GM19351 (cell line): ENCODE measurements around the gene PHACTR4.
"Not testable (repeated sequence)": the region's sequence is repeated elsewhere in the genome, so short reads cannot be mapped to it uniquely, and the experiment has no call there.

Experiments used
- ATAC-seq: cut with Tn5 transposase; IDR thresholded peaks from one replicate; pipeline ENCODE4 v1.9.1; 2021; ENCODE audit warnings: mild to moderate bottlenecking, moderate library complexity; ENCODE audit not compliant: unreplicated experiment

The PHACTR4 gene

DNA sequence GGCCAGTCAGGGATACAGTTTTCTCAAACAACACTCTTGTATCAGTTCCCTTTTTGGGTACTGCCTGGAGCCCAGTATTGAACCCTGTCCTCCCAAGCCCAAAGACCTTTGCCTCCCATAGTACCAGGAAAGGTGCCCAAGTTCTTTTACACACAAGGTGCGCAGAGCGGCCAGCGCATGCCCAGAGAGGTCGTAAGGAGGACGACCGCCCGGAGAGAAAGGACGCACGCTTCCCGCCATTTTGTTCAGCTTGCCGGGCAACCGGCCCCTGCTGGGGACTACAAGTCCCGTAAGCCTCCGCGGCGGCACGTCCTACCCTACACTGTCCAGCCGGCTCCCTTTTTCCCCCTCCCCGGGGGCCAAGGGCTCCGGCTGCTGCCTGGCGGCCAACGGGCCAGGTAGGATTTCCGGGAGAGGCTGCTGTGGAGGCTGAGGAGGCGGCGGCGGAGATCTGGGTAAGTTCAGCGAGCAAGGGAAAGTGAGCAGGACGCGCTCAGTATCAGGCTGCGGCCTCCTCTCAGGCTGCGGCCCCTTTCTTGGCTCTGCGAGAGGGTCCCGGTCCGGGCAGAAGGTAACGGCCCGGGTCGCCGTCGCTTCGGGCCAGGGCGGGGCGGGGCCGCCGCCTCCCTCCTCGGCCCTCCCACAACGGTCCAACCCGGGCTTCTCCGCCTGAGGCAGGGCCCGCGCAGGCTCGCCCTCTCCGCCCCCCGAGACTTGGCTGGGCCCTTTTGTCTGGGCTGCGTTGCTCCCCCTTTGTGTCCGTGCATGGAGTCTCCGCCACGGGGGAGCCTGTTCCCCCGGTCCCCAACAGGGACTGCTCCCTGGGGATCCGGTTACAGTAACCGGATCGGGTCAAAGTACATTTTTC is at the start of gene PHACTR4:
PHACTR4 (plus strand) TSS at position 370 of the 868 bp plus-strand sequence. CDS start 37,708 bp downstream, outside the sequence.
- peak; percentile 87 for ATAC-seq

DNA sequence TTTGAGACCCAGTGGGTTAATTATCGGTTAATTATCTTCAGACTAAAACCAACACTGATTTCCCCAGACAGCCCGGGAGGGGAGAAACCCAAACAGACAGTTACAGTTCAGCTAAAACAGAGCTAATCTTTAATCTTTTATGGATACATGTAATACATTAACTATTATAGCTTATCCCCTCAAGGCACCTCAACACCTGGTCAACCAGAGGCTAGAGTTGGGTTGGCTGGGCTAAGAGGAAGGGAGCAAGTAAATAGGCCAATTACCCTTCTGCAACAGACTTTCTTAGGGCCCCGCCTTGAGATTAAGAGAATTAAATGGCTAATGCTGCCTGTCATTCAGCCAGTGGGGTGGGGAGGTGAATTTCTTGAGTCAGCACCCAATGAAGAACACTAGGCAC is 47.3 kb upstream of the PHACTR4 start:
- ATAC-seq: no peak

DNA sequence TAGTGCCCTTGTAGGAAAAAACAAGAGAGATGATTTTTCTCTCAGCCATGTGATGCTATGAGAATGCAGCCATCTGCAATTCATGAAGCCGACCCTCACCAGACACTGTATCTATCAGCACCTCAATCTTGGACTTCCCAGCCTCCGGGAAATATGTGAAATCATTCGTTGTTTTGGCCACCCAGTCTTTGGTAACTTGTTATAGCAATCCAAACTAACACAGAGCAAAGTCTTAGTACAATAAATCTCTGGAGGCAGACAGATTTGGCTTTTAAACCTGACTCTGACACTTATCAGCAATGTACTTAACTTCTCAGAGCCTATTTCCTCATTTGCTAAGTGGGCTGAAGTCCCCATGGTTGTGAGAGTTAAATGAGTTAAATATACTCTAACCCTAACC is 45.8 kb upstream of the PHACTR4 start:
- no peak for ATAC-seq

DNA sequence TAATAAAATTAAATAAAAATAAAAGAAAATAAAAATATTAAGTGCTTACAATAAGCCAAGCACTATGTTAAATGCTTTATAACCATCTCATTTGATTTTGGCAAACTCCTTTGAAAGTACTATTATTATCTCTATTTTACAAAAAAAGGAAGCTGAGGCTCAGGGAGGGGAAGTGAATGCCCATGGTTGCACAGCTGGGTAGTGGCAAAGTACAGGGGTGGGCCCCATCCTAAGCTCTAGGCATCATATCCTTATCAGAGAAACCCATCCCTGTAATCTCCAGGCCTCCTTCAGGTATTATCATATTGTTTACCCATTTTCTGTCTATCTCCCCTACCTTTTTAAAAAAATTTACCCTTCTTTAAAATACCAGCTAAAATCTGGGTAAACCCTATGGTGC is 43.0 kb upstream of the PHACTR4 start:
- ATAC-seq: no peak

DNA sequence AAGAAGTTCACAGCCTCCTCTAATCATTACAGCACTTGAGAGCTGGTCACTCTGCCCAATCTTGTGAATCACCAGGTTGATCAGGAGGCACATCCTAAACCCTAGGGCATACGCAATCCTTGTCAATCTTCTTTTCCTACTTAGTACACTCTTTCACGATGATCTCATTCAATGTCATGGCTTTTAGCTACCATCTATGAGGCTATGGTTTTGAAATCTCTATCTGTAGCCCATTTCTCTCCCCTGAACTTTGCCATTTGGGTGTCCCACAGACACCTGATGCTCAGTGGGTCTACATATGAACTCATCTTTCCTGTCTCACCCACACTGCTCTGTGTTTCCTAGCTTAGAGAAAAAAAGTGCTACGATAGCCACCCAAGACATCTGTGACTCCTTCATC is 42.6 kb upstream of the PHACTR4 start:
- ATAC-seq: no peak

DNA sequence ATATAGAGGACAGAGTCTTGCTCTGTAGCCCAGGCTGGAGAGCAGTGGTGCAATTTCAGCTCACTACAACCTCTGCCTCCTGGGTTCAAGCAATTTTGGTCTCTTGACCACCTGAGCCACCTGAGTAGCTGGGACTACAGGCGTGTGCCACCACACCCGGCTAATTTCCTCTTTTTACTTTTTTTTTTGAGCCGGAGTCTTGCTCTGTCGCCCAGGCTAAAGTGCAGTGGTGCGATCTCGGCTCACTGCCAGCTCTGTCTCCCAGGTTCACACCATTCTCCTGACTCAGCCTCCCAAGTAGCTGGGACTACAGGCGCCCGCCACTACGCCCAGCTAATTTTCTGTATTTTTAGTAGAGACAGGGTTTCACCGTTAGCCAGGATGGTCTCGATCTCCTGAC is 42.1 kb upstream of the PHACTR4 start:
- not testable (repeated sequence) for ATAC-seq

DNA sequence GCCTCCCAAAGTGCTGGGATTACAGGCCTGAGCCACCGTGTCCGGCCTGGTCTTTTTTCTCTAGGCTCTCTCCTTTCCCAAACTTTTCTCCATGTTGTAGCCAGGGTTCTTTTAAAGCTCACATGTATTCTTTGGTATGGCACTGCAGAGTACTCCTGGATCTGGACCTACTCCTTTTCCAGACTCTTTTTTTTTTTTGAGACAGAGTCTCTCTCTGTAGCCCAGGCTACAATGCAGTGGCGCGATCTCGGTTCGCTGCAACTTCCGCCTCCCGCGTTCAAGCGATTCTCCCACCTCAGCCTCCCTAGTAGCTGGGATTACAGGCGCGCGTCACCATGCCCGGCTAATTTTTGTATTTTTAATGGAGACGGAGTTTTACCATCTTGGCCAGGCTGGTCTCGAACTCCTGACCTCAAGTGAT is 41.3 kb upstream of the PHACTR4 start:
- no peak for ATAC-seq

DNA sequence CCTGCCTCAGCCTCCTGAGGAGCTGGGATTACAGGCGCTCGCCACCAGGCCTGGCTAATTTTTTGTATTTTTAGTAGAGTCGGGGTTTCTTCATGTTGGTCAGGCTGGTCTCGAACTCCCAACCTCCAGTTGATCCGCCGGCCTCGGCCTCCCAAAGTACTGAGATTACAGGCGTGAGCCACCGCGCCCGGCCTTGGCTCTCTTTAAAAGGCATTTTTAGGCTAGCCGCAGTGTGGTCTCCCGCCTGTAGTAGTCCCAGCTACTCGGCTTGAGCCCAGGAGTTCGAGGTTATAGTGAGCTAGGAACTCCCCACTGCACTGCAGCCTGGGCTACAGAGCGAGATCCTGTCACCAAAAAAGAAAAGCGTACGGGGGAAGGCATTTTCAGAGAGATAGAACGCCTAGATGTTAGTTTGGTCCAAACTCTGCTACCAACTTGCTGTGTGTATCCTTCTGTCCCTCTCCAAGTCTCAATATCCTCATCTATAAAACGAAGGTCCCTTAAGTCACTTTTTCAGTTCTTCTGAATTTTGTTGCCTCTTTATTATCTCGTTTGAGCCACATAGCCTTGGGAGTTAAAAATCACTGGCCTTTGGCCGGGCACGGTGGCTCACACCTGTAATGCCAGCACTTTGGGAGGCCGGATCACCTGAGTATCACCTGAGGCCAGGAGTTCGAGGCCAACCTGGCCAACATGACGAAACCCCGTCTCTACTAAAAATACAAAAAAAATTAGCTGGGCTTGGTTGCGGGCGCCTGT is 40.0 kb upstream of the PHACTR4 start:
- ATAC-seq: no peak

DNA sequence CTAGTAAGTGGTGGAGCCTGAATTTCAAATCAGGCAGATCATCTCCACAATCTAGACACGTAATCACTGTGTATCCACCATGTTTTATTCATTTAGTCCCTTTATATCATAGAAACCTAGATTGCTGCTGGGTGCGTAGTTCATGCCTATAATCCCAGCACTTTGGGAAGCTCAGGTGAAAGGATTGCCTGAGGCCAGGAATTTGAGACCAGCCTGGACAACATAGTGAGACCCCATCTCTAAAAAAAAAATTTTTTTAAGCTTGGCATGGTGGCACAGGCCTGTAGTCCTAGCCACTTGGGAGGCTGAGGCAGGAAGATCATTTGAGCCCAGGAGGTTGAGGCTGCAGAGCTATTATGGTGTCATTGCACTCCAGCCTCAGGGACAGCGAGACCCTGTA is 30.6 kb upstream of the PHACTR4 start:
- ATAC-seq: no peak

DNA sequence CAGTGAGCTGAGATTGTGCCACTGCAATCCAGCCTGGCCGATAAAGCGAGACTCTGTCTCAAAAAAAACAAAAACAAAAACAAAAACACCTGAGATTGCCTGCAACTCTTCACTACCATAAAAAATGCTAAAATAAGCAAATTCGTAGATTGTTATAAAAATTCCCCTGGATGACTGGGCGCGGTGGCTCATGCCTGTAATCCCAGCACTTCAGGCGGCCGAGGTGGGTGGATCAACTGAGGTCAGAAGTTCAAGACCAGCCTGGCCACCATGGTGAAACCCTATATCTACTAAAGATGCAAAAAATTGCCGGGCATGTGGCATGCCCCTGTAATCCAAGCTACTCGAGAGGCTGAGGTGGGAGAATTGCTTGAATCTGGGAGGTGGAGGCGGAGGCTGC is 30.0 kb upstream of the PHACTR4 start:
- ATAC-seq: no peak

DNA sequence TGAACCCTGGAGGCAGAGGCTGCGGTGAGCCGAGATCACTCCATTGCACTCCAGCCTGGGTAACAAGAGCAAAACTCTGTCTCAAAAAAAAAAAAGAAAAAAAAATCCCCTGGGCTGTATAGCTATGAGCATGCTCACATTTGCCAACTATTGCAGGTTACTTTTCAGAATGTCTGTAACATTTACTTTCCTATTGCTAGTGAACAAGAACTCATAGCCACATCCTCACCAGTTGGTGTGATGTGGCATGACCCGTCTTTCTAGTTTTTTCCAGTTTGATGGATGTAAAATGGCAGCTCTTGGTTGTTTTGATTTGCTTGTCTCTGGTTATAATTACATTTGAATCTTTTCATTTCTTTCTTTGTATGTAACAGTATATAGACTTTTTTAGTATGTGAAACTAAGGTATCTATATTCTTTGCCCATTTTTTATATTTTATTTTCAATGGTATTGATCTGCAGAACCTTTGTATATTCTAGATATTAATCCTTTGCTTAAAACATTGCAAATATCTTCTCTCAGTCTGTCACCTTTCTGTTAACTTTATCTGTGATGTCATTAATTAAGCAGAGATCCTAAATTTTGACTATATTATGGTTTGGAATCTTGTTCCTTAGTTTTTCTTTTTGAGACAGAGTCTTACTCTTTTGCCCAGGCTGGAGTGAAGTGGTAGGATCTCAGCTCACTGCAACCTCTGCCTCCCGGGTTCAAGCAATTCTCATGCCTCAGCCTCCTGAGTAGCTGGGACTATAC is 29.1 kb upstream of the PHACTR4 start:
- ATAC-seq: no peak

DNA sequence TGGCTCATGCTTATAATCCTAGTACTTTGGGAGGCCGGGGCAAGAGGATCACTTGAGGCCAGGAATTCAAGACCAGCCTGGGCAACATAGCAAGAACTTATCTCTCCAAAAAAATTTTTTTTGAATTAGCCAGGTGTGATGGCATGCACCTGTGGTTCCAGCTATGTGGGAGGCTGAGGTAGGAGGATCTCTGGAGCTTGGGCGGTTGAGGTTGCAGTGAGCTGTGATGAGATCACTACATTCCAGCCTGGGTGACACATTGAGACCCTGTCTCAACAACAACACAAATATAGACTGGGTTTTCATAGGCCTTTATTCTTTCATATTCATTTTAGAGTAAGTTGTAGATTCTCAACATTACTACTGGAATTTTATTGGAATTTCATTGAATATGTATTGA is 27.9 kb upstream of the PHACTR4 start:
- ATAC-seq: no peak

DNA sequence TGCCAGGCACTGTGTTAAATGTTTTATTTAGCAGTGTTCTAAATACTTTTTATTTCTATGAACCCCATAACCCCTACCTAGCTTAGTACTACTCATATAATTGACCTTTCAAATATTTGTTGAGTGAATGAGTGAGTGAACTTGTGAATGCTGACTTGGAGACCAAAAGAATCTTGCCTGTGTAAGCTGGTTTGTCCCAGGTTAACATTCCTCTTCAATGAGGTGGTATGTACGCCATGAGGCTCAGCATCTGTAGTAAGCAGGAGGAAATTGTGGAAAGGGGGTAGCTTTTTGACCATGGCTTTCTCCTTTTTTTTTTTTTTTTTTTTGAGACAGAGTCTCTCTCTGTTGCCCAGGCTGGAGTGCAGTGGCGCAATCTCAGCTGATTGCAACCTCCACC is 26.1 kb upstream of the PHACTR4 start:
- no peak for ATAC-seq

DNA sequence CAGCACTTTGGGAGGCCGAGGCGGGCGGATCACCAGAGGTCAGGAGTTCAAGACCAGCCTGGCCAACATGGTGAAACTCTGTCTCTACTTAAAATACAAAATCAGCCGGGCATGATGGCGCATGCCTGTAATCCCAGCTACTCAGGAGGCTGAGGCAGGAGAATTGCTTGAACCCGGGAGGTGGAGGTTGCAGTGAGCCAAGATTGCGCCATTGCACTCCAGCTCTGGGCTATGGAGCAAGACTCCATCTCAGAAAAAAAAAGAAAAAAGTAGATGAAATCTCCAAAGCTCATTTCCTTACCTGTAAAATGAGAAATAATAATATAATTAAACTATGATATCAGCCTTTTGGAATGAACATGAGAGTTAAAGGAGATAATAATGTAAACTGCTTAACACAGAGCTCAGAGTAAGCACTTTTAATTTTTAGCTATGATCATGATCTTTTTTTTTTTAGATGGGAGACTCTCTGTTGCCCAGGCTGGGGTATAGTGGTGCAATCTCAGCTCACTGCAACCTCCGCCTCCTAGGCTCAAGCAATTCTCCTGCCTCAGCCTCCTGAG is 16.2 kb upstream of the PHACTR4 start:
- not testable (repeated sequence) for ATAC-seq

DNA sequence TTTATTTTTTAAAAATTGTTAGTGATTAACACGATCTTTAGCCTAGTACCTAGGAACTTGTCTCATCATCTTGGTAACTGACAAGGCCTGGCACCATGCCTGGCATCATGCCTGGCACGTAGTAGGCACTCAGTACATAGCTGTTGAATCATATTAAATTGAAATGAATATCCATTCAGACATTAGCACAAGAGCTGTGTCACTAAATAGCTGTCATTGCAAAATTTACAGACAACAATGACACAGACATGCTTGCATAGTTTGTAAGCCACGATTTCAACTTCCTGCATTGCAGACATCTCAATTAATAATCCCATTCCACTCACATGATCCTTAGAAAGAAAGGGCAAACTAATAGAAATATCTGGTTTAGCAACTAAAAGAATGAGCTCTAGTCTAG is 15.4 kb upstream of the PHACTR4 start:
- ATAC-seq: no peak

DNA sequence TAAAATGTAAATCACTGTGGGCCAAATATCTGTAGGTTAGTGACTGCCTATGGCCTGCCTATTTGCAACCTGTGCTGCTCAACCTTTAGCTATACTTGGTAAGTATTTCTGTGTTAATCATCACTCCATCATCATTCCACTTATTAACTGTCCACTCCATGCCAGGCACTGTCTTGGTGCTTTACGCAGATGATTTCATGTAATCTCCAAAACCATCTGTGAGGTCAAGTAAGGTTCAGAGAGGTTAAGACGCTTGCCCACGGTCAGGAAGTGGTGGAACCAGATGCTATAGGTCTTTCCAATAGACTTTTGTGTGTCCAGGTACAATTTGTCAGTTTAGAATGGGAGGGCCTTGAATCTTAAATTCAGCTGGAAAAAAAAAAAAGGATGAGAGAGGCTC is 10.8 kb upstream of the PHACTR4 start:
- ATAC-seq: no peak

DNA sequence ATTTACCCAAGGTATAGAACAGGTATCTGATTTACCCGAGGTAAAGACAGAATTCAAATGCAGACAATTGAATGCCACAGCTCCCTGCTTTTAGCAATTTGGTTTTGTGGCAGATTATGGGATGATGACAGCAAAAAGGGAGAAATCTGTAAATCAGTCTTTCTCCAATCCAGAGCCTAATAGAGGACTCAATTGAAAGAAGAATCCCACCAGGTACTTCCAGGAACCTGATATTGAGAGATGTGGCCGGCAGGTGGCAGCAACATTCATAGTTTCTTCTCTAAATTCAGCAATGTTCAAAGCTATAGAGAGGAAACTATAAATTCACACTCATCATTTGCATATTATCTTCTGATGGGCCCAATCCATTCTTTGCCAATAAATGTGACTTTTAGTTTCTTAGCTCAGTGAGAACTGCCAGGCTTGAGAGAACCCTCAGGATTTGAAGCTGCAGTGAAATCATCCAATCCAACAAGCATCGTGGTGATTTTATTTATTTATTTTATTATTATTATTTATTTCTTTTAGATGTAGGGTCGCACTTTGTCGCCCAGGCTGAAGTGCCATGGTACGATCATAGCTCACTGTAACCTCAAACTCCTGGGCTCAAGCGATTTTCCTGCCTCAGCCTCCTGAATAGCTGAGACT is 9.8 kb upstream of the PHACTR4 start:
- no peak for ATAC-seq

DNA sequence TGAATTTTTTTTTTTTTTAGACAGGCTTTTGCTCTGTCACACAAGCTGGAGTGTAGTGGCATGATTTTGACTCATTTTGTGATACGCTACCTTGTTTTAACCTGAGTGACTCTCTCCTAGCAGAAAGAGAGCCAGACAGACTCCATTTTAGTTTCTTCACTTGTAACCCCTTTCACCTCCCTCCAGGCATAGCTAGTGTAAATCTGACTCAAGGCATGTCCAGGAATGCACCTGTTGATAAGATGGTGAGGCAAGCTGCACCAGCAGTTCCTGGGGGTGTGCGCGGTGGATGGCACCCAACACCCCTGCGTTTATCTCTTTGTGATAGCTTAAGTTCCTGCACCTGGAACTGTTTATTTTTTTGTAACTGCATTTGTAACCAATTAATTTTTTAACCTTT is 4.7 kb upstream of the PHACTR4 start:
- no peak for ATAC-seq

DNA sequence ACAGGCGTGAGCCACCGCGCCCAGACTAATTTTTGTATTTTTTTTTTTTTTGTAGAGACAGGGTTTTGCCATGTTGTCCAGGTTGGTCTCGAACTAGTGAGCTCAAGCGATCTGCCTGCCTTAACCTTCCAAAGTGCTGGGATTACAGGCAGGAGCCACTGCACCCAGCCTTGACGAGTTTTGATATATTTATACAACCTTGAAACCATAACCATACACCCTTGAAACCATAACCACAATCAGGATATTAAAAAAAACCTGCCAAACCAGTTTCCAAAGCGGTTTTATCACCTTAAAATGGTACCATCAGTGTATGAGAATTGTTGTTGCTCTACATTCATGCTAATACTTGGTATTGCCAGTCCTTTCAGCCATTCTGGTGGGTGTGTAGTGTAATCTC is 3.7 kb upstream of the PHACTR4 start:
- no peak for ATAC-seq

DNA sequence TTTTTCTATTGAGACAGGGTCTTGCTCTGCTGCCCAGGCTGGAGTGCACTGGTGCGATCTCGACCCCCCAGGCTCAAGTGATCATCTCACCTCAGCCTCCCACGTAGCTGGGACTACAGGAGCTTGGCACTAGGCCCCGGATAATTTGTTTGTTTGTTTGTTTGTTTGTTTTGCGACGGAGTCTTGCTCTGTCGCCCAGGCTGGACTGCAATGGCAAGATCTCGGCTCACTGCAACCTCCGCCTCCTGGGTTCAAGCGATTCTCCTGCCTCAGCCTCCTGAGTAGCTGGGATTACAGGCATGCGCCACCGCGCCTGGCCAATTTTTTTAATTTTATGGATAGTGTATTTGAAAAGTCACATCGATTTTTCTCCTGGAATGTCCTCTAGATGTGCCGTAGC is 932 bp upstream of the PHACTR4 start:
- not testable (repeated sequence) for ATAC-seq
